Measurements from ENCODE around the gene PYGM.

The PYGM gene

DNA sequence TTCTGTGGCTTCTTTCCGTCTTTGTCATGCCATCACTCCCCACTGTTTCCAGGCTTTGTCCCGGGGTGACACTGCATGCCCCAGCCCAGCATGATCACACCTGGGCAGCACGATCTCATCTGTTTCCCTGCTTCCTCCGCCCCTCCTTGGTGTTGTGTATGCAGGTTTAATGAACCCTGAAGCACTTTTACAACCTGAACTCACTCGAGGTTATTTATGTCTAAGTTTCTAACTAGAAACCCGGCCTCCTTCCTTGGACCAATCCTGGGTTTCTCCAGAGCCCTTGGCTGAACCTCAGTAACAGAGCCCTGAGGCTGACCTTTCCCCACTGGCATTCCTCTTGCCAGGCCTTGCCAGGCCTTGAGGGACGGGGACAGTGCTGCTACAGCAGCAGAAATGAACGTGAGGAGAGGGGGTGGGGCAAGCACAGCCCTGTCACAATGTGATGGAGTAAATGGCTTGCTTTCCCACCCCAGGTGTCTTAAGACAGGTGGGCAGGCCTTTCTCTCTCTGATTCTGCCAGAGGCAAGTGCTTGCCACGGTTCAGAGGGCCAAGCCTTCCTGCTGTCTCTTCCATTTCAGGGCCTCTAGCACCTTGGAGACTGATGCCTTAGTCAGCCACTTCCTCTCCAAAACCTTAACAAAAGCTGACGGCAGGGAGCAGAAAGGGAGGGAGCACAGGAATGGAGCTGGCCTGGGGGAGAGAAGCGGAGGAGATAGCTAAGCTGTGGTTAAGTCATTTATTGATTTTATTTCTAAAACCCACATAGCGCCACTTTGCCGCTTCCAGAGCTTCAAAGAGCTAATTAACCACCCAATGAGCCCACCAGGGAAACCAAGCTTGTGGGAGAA lies 3.1 kb upstream of the PYGM start:
- peak; percentile 33 for DNase-seq (ENCODE audit: low read depth)
- TF ChIP-seq, protein P1, sequence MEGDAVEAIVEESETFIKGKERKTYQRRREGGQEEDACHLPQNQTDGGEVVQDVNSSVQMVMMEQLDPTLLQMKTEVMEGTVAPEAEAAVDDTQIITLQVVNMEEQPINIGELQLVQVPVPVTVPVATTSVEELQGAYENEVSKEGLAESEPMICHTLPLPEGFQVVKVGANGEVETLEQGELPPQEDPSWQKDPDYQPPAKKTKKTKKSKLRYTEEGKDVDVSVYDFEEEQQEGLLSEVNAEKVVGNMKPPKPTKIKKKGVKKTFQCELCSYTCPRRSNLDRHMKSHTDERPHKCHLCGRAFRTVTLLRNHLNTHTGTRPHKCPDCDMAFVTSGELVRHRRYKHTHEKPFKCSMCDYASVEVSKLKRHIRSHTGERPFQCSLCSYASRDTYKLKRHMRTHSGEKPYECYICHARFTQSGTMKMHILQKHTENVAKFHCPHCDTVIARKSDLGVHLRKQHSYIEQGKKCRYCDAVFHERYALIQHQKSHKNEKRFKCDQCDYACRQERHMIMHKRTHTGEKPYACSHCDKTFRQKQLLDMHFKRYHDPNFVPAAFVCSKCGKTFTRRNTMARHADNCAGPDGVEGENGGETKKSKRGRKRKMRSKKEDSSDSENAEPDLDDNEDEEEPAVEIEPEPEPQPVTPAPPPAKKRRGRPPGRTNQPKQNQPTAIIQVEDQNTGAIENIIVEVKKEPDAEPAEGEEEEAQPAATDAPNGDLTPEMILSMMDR (conservative IDR thresholded peaks at IDR 0.05; ENCODE audit: low read length), result no peak
- no peak overlapping the region for H3K4me3 ChIP-seq (ENCODE audit: low read length)

DNA sequence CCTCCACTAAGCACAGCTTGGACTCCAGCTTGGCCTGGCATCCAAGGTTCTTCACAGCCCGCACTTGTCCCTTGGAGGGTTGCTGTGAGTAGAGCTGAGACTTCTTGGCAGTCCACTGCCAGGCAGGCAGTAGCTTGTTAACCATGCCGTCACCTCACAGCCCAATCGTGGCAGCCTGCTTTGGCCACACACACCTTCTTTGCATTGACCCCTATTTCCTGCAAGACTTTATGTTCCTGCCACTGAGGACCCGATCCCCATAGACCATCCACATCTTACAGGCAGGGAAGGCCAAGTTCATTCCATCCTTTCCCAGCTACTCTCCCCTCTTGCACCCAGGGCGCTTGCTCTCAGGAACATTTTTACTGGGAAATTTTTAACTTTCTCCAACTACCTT lies 2.5 kb upstream of the PYGM start:
- no peak for DNase-seq (ENCODE audit: low read depth)
- no peak overlapping the region for H3K4me3 ChIP-seq (ENCODE audit: low read length)
- TF ChIP-seq, protein P1 (conservative IDR thresholded peaks at IDR 0.05; ENCODE audit: low read length), result no peak

DNA sequence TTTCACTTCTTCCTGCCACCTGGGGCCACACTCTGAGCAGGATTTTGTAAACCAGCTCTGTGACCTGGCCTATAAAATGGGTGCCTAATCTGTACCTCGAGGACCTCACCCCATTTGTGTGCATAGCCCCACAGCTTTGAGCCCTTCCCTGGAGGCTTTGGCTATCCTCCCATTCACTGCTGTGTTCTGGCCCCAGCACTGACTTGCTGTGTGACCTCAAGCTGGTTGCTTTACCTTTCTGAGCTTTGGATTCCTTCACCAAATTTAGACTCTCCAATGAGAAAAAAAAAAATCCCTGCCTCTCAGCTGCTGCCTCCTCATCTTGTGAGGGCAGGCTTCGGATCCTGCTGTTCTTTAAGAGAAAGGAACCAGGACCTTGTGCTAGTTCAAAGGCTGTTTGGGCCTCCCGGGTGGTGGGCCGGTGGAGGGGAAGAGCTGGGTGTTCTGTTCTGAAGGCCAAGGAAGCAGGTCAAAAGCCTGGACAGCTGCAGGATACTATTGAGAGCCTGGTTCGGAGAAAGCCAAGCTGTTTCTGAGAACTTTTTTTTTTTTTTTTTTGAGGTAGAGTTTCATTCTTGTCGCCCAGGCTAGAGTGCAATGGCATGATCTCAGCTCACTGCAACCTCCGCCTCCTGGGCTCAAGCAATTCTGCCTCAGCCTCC lies 1.1 kb upstream of the PYGM start:
- no peak overlapping the region for H3K4me3 ChIP-seq (ENCODE audit: low read length)
- no peak for DNase-seq (ENCODE audit: low read depth)
- TF ChIP-seq, protein P1 (conservative IDR thresholded peaks at IDR 0.05; ENCODE audit: low read length), result no peak

DNA sequence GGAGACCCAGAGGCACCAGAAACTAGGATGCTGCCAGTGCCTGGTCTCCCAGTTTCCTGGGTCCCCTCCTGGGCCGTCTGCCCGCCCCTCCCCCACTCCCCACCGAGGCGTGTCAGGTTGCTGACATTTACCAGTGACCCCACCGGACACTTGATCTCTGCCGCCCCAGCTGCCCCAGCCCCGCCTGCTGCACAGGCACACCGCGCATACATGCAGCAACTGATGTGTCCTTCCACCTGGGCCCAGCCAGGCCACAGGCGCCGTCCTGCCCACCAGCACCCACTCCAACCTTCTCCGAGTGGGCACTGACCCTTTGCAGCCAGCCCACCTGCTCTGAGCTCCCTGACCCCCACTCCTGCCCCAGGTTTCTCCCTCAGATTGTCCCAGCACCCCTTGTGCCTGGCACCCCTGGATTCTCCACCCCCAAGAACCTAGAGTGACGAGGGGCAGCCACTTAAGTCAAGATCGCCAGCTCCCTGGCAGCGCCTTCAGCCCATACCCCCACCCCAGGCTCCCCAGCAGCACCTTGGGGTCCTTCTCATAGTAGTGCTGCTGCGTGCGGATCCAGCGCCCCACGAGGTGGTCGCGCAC lies 548 bp downstream of the PYGM start:
- H3K4me3 ChIP-seq (ENCODE audit: low read length), result no peak overlapping the region
- no peak for DNase-seq (ENCODE audit: low read depth)
- TF ChIP-seq, protein P1 (conservative IDR thresholded peaks at IDR 0.05; ENCODE audit: low read length), result no peak

DNA sequence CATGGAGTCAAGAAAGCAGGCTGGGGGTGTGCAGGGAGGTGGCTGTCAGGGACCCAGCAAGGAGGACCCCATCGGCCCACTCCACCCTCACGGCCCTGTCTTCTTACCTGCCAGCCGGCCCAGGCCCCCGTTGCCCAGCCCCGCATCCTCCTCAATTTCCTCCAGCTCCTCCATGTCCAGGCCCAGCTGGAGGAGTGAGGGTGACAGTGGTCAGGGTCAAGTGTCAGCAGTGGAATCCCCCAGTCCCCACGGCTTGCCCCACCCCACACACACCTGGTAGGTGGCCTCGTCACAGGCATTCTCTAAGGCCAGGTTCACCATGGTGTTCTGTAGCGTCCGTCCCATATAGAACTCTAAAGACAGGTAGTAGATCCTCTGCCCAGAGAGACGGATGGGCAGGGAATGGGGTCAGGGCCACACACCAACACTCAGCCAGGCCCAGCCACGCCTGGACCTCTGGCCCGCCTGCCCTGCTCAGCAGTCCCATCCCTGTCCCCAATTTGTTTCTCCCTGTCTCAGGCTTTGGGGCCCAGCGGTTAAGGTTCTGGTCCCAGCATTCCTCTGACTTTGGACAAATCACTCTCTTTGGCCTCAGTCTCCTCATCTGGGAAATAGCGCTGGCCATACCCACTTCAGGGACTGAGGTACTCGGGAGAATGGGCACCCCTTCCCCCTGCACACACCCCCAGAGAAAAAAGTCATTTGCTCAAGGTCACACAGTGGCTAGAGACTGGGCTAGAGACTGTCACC lies 1.3 kb downstream of the PYGM start:
- TF ChIP-seq, protein P1 (conservative IDR thresholded peaks at IDR 0.05; ENCODE audit: low read length), result no peak
- no peak overlapping the region for H3K4me3 ChIP-seq (ENCODE audit: low read length)
- no peak for DNase-seq (ENCODE audit: low read depth)

DNA sequence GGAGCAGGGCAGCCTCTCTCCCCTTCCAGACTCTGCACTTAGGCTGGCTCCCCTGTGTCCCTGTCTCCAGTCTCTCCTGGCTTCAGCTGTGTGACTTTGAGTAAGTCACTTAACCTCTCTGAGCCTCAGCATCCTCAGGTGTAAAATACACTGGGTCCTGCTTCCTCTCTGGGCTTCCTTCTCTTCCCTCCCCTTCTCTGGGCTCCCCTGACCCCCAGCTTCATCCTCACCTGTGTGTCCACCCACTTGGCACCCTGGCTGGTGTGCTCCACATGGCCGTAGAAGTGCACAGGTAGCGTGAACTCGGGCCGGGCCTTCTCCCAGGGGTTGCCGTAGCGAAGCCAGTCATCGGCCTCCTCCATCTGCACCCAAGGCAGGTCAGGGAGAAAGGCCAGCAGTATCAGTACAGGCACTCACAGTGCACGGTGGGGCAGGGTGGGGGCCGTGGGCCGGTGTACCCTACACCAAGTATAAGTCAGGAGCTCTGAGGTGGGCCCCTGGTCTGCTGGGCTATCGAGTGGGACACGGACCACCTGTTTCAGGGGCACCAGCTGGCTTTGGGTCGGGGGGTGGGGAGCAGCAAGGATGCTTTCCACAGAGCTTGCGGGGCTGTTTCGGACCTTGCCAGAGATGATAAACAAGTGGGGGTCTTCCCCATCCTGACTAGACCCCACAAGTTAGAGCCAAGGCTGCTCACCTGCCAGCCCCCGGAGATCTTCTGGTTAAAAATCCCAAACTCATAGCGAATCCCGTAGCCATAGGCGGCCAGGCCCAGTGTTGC lies 2.0 kb downstream of the PYGM start:
- no peak for DNase-seq (ENCODE audit: low read depth)
- TF ChIP-seq, protein P1 (conservative IDR thresholded peaks at IDR 0.05; ENCODE audit: low read length), result no peak
- H3K4me3 ChIP-seq (ENCODE audit: low read length), result no peak overlapping the region

Measured in AG10803 (cell line).